Effector CD4-positive, alpha-beta T cell (primary cell): Measurements from ENCODE around the gene RPS6KA5.
"Not testable (repeated sequence)": the region's sequence is repeated elsewhere in the genome, so short reads cannot be mapped to it uniquely, and the experiment has no call there.

ENCODE experiments used
- DNase-seq: peaks from one replicate; pipeline ENCODE4 v3.0.0-alpha.2; 2020

RPS6KA5 gene

GRCh38 chr14:90981636-90982035, 78.8 kb downstream of the RPS6KA5 start:
- DNase-seq, result no peak

GRCh38 chr14:90980636-90981035, 79.8 kb downstream of the RPS6KA5 start:
- DNase-seq, result not testable (repeated sequence)

- no peak for DNase-seq
Observed at GRCh38 chr14:90979515-90979914, 80.9 kb downstream of the RPS6KA5 start.

GRCh38 chr14:90976101-90976500, 84.3 kb downstream of the RPS6KA5 start:
- DNase-seq, result no peak

GRCh38 chr14:90971687-90972086, 88.8 kb downstream of the RPS6KA5 start:
- DNase-seq, result no peak

GRCh38 chr14:90970167-90970600, 90.3 kb downstream of the RPS6KA5 start:
- no peak for DNase-seq

GRCh38 chr14:90969531-90970166, 90.8 kb downstream of the RPS6KA5 start:
- DNase-seq, result no peak

- DNase-seq, result no peak
Observed at GRCh38 chr14:90968025-90968424, 92.4 kb downstream of the RPS6KA5 start.

GRCh38 chr14:90966493-90966892, 93.9 kb downstream of the RPS6KA5 start:
- no peak for DNase-seq

- DNase-seq, result no peak
Observed at GRCh38 chr14:90965765-90966164, 94.7 kb downstream of the RPS6KA5 start.

- DNase-seq, result no peak
Observed at GRCh38 chr14:90963343-90963742, 97.1 kb downstream of the RPS6KA5 start.

GRCh38 chr14:90962505-90963109, 97.8 kb downstream of the RPS6KA5 start:
- no peak for DNase-seq

GRCh38 chr14:90960818-90961217, 99.6 kb downstream of the RPS6KA5 start:
- DNase-seq, result no peak

GRCh38 chr14:90959344-90959743, 101.1 kb downstream of the RPS6KA5 start:
- DNase-seq, result no peak

- DNase-seq, result no peak
Observed at GRCh38 chr14:90956273-90956672, 104.2 kb downstream of the RPS6KA5 start.

- DNase-seq, result not testable (repeated sequence)
Observed at GRCh38 chr14:90953643-90954042, 106.8 kb downstream of the RPS6KA5 start.

GRCh38 chr14:90943367-90943766, 117.1 kb downstream of the RPS6KA5 start:
- no peak for DNase-seq

GRCh38 chr14:90942511-90942910, 117.9 kb downstream of the RPS6KA5 start:
- no peak for DNase-seq

- DNase-seq, result no peak
Observed at GRCh38 chr14:90941706-90942105, 118.7 kb downstream of the RPS6KA5 start.

- no peak for DNase-seq
Observed at GRCh38 chr14:90940318-90940962, 120.0 kb downstream of the RPS6KA5 start.

- not testable (repeated sequence) for DNase-seq
Observed at GRCh38 chr14:90939252-90939795, 121.1 kb downstream of the RPS6KA5 start.

GRCh38 chr14:90938615-90939014, 121.8 kb downstream of the RPS6KA5 start:
- DNase-seq, result no peak

GRCh38 chr14:90936757-90937440, 123.5 kb downstream of the RPS6KA5 start:
- no peak for DNase-seq
